ENCODE data around the gene CLTCL1.
"Not testable (repeated sequence)": the region's sequence is repeated elsewhere in the genome, so short reads cannot be mapped to it uniquely, and the experiment has no call there.

The CLTCL1 gene

DNA sequence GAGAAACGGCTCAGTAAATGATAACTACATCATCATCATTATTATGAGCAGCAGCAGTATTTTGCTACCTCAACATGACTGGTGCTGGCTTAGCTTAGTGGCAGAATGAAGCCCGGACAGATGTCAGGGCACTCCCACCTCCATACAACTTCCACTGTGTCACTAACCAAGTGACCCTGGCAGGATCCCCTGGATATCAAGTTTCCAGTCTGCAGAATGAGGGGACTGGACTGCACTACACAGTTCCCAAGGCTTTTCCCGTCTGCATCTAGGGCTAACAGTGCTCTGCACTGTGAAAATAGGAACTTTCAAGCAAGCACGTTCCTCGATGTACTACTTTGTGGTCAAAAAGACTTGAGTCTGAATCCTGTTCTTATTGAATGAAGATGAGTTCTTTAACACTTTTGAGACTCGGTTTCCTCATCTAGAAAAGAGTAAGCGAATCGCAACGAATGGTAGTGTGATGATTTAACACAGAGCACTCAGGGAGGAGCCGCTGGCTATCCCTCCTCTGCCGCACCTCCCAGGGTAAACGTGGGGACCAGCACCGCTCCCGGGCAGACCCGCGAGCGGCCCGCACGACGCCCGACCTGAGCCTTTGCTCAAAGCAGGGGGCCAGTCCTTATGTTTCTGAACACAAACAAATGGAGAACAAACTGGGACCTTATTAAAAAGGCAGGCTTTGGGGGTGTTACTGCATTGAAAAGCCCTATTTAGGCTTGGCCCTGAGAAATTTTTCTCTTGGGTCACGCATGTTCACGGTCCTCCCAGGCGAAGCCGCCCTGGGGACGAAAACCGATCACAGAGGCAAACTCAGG is 910 bp downstream of the CLTCL1 start:
- DNase-seq (ENCODE audit: low spot score), result no peak

DNA sequence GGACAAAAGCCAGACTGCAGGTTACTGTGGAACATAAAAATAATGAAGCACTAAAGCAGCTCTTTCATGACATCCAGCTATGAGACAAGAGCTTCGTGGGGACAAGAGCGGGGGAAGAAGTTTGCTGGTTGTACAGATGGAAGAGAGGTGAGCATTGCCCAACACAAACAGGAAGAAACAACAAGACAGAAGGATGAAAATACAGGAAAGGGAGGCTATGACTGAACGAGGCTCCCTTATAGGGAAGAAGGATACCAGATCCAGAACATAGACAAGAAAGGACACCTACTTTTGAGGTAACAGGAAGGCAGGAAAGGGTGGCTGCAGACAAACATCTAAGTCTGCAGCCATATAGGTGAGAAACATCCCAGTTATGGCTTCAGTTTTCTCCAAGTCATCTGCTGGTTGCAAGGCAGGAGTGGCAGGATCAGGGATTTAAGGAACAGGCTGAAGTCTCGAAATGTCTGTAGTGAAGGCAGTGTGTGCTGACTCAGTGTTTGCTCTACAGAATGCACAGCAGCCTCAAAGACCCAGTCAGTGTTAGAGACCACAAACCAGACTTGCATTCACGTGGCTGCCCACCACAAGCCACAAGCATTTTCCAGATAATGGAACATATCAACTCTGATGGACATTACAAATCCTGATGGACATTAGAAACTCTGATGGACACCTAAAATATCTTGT is 1.9 kb downstream of the CLTCL1 start:
- DNase-seq (ENCODE audit: low spot score), result no peak

DNA sequence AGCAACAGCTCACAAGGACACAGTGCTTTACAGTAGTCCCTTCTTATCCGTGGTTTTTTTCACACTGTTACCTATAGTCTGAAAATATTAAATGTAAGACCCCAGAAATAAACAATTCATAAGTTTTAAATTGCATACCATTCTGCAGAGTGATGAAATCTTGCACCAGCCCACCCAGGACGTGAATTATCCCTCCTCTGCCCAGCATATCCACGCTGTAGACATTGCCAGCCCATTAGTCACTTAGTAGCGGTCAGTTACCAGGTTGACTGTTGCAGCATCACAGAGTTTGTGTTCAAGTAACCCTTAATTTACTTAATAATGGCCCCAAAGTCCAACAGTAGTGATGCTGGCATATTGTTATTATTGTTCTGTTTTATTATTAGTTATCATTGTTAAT is 3.6 kb downstream of the CLTCL1 start:
- no peak for DNase-seq (ENCODE audit: low spot score)

DNA sequence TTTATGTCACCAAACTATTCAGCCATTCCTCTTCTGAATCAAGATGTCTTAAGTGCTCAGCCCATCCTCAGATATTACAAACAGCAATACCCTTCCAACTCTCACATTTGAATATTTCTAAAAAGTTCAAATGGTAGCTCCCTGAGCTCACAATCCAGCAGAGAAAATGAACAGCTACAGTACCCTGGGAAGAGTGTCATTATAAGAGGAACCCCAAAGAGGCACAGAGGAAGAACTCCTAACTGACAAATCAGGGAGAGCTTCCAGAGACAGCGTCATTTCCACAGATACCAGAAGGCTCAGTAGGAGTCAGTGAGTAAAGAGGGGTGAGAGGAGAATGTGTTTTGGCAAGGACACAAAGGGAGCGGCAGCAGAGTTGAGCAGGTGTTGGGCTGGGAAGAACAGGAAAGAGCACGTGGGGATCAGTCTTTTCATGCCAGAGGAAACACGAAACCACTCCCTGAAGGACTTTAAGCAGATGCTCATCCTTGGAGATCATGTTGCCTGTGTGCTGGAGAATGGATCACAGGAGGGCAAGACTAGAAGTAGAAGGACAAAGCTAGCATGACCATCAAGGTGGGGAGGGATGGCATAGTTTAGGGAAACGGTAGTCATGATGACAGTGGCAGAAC is 4.3 kb downstream of the CLTCL1 start:
- DNase-seq (ENCODE audit: low spot score), result no peak

DNA sequence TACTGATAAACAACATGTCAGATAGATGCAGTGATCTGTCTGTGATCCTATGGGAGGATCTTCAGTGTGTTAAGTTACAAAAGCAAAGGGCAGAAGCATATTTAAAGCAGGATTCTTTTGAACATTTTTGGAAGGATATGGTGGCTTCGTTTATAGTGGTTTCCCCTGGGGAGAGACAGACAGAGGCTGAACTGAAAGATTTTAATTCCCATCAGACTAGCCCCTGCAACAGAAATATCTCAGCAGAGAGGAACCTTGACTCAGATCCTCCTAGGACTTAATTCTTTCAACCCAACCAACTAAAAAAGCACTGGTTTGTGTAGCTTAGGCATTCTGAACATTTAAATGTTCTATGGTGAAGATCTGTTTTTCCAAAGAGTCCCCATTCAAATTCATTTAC is 5.7 kb downstream of the CLTCL1 start:
- DNase-seq (ENCODE audit: low spot score), result no peak

- DNase-seq (ENCODE audit: low spot score), result not testable (repeated sequence)
These were observed 12.4 kb downstream of the CLTCL1 start for GRCh38 chr22:19279143-19279542.

- DNase-seq (ENCODE audit: low spot score), result no peak
These were observed 13.7 kb downstream of the CLTCL1 start for GRCh38 chr22:19277785-19278184.

DNA sequence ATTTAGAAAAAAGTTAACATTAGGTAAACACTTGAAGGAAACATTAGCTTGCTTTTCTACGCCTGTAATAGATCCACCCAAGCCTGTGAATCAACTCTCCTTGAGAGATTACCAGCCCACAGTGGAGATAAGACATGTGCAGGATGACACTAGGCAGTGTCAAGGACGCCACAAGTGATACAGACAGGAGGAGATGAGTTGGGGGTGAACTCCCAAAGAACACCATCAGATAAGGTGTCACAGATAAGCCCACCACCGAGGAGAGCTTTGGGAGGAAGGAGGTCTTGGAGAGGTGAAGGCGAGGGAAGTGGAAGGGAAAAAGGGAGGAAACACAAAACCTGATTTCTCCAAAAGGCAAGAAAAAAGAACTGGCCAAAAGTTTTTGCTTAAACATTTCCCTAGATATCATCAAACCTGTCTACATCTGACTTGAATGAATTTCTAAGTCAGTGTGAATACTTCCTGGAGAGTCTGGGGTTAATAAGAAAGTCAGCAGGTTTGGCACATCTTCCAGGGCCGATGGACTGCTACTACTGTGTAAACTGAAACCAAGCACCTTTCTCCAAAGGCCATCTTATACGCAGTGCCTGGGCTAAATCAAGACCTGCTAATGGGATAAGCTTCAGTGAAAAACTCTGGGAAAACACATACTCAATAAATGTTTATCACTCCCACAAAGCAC is 15.5 kb downstream of the CLTCL1 start:
- DNase-seq (ENCODE audit: low spot score), result no peak

- DNase-seq (ENCODE audit: low spot score), result no peak
These were observed 16.0 kb downstream of the CLTCL1 start for GRCh38 chr22:19275513-19275912.

- DNase-seq (ENCODE audit: low spot score), result no peak
These were observed 16.4 kb downstream of the CLTCL1 start for GRCh38 chr22:19275104-19275503.

DNA sequence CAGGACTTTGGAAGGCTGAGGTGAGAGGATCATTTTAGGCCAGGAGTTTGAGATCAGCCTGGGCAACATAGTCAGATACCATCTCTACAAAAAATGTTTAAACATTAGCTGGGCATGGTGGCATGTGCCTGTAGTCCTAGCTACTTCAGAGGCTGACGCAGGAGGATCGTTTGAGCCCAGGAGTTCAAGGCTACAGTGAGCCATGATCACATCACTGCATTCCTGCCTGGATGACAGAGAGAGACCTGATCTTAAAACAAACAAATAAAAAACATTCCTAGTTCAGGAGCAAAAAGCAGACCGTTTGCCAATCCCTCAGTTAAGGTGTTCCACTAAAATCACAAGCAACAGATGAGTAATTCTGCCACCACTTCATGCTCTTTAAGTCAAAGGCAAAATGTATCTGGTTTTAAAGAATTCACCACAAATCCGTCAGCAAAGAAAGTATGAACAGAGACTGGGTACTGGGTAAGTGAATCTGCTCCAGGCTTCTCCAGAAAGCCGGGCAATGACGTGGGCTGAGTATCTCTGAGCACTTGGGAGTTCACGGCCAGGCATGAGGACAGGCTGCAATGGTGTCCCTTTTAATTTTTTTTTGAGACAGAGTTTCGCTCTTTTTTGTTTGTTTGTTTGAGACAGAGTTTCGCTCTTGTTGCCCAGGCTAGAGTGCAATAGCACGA is 19.5 kb downstream of the CLTCL1 start:
- no peak for DNase-seq (ENCODE audit: low spot score)

DNA sequence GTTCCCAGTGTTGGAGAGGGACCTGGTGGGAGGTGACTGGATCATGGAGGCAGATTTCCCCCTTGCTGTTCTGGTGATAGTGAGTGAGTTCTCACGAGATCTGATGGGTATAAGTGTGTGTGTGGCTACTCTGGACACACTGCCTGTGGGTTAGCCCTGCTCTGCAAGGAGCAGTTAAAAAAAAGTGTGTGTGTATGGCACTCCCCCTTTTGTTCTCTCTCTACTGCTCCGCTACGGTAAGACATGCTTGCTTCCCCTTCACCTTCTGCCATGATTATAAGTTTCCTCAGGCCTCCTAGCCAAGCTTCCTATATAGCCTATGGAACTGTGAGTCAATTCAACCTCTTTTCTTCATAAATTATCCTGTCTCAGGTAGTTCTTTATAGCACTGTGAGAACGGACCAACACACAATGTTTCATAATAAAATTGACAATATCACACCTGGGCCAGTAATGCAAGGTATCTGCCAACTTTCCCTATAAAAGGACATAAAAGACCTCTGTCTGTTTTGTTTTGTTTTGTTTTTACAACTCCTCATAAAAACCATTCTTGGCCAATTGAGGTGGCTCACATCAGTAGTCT is 20.2 kb downstream of the CLTCL1 start:
- no peak for DNase-seq (ENCODE audit: low spot score)

- DNase-seq (ENCODE audit: low spot score), result no peak
These were observed 20.6 kb downstream of the CLTCL1 start for GRCh38 chr22:19270873-19271272.

GRCh38 chr22:19266547-19267086 is 24.9 kb downstream of the CLTCL1 start:
- no peak for DNase-seq (ENCODE audit: low spot score)

DNA sequence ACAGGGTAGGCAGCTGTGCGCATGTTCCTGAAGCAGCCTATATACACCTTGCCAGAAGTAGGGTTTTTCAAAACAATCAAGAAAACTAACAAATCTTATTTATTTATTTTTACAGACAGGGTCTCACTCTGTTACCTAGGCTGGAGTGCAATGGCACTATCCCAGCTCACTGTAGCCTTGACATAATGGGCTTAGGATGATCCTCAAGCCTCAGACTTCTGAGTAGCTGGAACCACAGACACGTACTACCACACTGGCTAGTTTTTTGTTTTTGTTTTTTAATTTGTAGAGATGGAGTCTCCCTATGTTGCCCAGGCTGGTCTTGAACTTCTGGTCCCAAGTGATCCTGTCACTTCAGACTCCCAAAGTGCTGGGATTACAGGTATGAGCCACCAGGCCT is 25.7 kb downstream of the CLTCL1 start:
- DNase-seq (ENCODE audit: low spot score), result no peak

DNA sequence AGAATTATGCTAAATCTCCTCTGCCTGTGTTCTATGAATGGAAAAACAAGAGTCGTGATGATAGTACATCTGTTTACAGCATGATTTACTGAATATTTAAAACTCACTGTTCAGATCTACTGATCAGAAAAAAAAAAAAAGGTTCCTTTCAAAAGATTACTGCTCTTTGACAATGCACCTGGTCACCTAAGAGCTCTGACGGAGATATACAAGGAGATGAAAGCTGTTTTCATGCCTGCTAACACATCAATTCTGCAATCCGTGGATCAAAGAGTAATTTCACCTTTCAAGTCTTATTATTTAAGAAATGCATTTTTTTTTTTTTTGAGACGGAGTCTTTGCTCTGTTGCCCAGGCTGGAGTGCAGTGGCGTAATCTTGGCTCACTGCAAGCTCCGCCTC is 30.7 kb downstream of the CLTCL1 start:
- DNase-seq (ENCODE audit: low spot score), result no peak

- DNase-seq (ENCODE audit: low spot score), result no peak
These were observed 31.3 kb downstream of the CLTCL1 start for GRCh38 chr22:19260194-19260593.

DNA sequence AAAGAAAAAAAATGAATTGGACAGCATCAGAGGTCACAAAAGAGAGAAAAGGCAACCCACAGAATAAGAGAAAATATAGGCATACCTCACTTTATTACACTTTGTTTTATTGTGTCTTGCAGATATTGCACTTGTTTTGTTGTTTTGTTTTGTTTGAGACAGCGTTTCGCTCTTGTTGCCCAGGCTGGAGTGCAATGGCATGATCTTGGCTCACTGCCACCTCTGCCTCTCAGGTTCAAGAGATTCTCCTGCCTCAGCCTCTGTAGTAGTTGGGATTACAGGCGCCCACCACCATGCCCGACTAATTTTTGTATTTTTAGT is 32.6 kb downstream of the CLTCL1 start:
- not testable (repeated sequence) for DNase-seq (ENCODE audit: low spot score)

DNA sequence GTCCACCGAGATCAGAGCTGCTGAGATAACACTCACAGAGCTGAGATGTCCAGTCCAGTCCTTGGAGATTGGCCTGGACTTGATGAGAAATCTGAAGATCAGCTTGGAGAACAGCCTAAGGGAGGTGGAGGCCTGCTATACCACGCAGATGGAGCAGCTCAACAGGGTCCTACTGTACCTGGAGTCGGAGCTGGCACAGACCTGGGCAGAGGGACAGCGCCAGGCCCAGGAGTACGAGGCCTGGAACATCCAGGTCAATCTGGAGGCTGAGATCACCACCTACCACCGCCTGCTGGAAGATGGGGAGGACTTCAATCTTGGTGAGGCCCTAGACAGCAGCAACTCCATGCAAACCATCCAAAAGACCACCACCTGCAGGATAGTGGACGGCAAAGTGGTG is 33.1 kb downstream of the CLTCL1 start:
- no peak for DNase-seq (ENCODE audit: low spot score)

- not testable (repeated sequence) for DNase-seq (ENCODE audit: low spot score)
These were observed 35.2 kb downstream of the CLTCL1 start for GRCh38 chr22:19256362-19256761.

DNA sequence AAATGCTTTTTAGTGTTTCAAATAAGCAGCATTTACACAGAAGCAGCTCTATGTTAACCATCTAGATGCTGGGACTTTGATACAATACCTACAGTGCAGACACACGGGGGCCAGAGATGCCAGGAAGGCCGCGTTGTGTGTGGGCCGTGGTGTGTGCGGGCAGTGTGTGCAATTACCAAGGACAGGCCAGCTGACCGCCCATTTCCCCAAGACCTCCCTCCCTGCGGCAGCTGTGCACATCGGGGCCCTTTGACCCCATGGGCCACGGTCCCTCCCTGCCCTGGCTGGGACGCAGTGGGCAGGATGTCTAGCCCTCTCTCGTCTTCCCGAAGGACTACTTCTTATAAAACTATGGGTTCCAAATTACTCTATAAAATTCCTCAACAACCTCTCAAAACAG is 38.4 kb downstream of the CLTCL1 start:
- no peak for DNase-seq (ENCODE audit: low spot score)
